RWPE1 (cell line): ENCODE results near the gene BABAM2.

ENCODE experiments used
- CTCF ChIA-PET: fragments of 350-600 bp; sonication (Branson Sonifier 250); formaldehyde crosslinking; extraction: SDS; loops from one replicate; lab custom pipeline; 2021; lab: Yijun Ruan, JAX
- POLR2A ChIA-PET: fragments of 400-600 bp; formaldehyde crosslinking; extraction: SDS; loops from one replicate; lab custom pipeline; 2020; ENCODE audit warnings: antibody characterized with exemption; ENCODE audit not compliant: low non-redundant PET; lab: Yijun Ruan, JAX
- DNase-seq: peaks from one replicate; pipeline ENCODE4 v3.0.0; 2012; ENCODE audit warnings: low spot score
- H3K27ac ChIP-seq: fragments of 450-650 bp; 2 replicates; pipeline ENCODE4 v1.5.1; 2017
- CTCF ChIP-seq: fragments of 450-650 bp; conservative IDR thresholded peaks from 2 replicates; pipeline ENCODE4 v1.5.1; 2017; ENCODE audit warnings: low read depth, mild to moderate bottlenecking

BABAM2 gene

GRCh38 chr2:28228434-28228995, 338.0 kb downstream of the BABAM2 start:
- TF ChIP-seq CTCF, result no peak
- CTCF ChIA-PET, result no interaction called here
- no peak overlapping the region for H3K27ac ChIP-seq
- POLR2A ChIA-PET, result no interaction called here
- no peak for DNase-seq

- no peak for TF ChIP-seq CTCF
- no peak overlapping the region for H3K27ac ChIP-seq
- POLR2A ChIA-PET, result no interaction called here
- CTCF ChIA-PET, result no interaction called here
- no peak for DNase-seq
Measured at GRCh38 chr2:28231110-28231631, 340.6 kb downstream of the BABAM2 start.

GRCh38 chr2:28232295-28232694, 341.8 kb downstream of the BABAM2 start:
- no peak for TF ChIP-seq CTCF
- H3K27ac ChIP-seq, result no peak overlapping the region
- DNase-seq, result no peak
- ChIA-PET POLR2A (no interaction called here), CTCF (no interaction called here)

GRCh38 chr2:28233164-28233676, 342.7 kb downstream of the BABAM2 start:
- DNase-seq, result no peak
- POLR2A ChIA-PET, result no interaction called here
- no peak overlapping the region for H3K27ac ChIP-seq
- CTCF ChIA-PET, result interaction anchor here (0.6 kb wide), 1 partner anchor 15 kb away, joined by 3 read pairs; no protein-coding TSS in a partner anchor
- TF ChIP-seq CTCF, result no peak

GRCh38 chr2:28234807-28235206, 344.3 kb downstream of the BABAM2 start:
- DNase-seq, result no peak
- no peak for TF ChIP-seq CTCF
- ChIA-PET CTCF (no interaction called here), POLR2A (no interaction called here)
- no peak overlapping the region for H3K27ac ChIP-seq

GRCh38 chr2:28239207-28239606, 348.7 kb downstream of the BABAM2 start:
- TF ChIP-seq CTCF, result no peak
- no peak for DNase-seq
- CTCF ChIA-PET, result no interaction called here
- POLR2A ChIA-PET, result no interaction called here
- no peak overlapping the region for H3K27ac ChIP-seq
